ENCODE data around the gene MAP10.

MAP10 gene

DNA sequence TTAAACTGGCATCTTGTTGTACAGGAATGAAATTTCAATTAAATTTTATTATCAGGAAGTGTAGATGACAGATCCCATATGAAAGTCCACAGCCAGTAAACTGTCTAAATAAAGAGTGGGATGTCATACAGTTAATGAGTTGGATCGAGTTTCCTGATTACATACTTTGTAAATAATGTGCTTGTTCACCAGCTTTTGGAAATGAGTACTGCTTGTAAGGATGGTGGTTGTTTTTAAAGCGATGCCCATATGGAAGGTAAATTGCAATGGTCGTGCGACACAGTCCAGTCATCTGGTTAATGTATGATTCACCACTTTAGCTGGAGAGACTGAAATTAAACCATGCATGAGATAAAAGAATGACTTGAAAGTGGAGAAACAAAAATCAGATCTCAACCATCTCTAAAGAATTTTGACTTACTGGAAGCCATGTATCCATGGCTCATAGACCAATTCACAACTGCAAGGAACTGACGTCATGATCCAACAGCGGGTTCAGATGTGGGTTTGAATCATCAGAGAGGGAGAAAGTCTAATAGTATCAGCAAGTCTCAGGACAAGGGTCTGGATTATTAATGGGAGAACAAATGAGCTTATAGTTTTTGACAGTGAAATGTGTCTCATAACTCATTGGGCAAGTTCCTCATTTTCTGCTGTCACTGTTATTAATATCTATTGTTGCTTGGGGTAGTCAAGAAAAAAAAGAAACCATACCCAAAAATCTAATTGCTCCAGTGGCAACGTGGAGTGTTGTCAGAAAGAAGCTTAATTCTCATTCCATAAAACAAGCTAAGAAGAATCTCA lies 49.0 kb downstream of the MAP10 start (continued):
- TF ChIP-seq ZNF585B (tag by site-specific recombination; IDR thresholded peaks at IDR 0.05) (no peak), ZNF133 (tag by site-specific recombination; IDR thresholded peaks at IDR 0.05) (no peak), ZNF530 (tag by site-specific recombination; IDR thresholded peaks at IDR 0.05; ENCODE audit: low read depth) (no peak), SCRT1 (tag by site-specific recombination; IDR thresholded peaks at IDR 0.05; ENCODE audit: borderline replicate concordance) (0 out of 2 replicates have a peak, but pooled peaks have one; percentile 14), YY2 (tag by site-specific recombination; IDR thresholded peaks at IDR 0.05) (0 out of 2 replicates have a peak, but pooled peaks have one; percentile 20), TCF7L2 (IDR thresholded peaks at IDR 0.05; ENCODE audit: borderline replicate concordance, low read depth, low read length) (no peak), ZNF544 (tag by site-specific recombination; IDR thresholded peaks at IDR 0.05) (no peak), ZNF394 (tag by site-specific recombination; IDR thresholded peaks at IDR 0.05; ENCODE audit: borderline replicate concordance) (peak; percentile 29; the same call in 1 of the 2 replicates), ZNF292 (tag by site-specific recombination; IDR thresholded peaks at IDR 0.05; ENCODE audit: borderline replicate concordance, low read depth) (no peak), ZFP37 (tag by site-specific recombination; IDR thresholded peaks at IDR 0.05) (peak; percentile 80; the same call in 1 of the 2 replicates), SP3 (tag by site-specific recombination; IDR thresholded peaks at IDR 0.05) (peak; percentile 64; the same call in 1 of the 2 replicates), ZNF510 (tag by site-specific recombination; IDR thresholded peaks at IDR 0.05; ENCODE audit: insufficient replicate concordance) (no peak), KLF10 (tag by site-specific recombination; IDR thresholded peaks at IDR 0.05) (peak; percentile 65), MEIS1 (CRISPR knock-in tag; IDR thresholded peaks at IDR 0.05; ENCODE audit: borderline replicate concordance) (no peak), ZNF2 (tag by site-specific recombination; IDR thresholded peaks at IDR 0.05) (peak; percentile 22; the same call in 1 of the 2 replicates), ZNF24 (tag by site-specific recombination; IDR thresholded peaks at IDR 0.05) (peak; percentile 80; the same call in 1 of the 2 replicates), KLF1 (tag by site-specific recombination; IDR thresholded peaks at IDR 0.05) (no peak), ZNF10 (tag by site-specific recombination; IDR thresholded peaks at IDR 0.05) (no peak), TRIM28 (IDR thresholded peaks at IDR 0.05; ENCODE audit: borderline replicate concordance, low read length) (0 out of 2 replicates have a peak, but pooled peaks have one; percentile 18), ZNF521 (tag by site-specific recombination; IDR thresholded peaks at IDR 0.05) (no peak), ZBTB21 (tag by site-specific recombination; IDR thresholded peaks at IDR 0.05) (peak; percentile 58; the same call in 1 of the 2 replicates), MYNN (tag by site-specific recombination; IDR thresholded peaks at IDR 0.05; ENCODE audit: borderline replicate concordance) (no peak), ZNF629 (tag by site-specific recombination; IDR thresholded peaks at IDR 0.05) (peak; percentile 90), ZNF121 (tag by site-specific recombination; IDR thresholded peaks at IDR 0.05) (no peak), ZNF146 (tag by site-specific recombination; IDR thresholded peaks at IDR 0.05) (no peak), GLI4 (tag by site-specific recombination; IDR thresholded peaks at IDR 0.05) (no peak), ZBTB1 (tag by site-specific recombination; IDR thresholded peaks at IDR 0.05) (peak; percentile 78; the same call in 1 of the 2 replicates), ZNF157 (tag by site-specific recombination; IDR thresholded peaks at IDR 0.05) (no peak), ZNF514 (tag by site-specific recombination; IDR thresholded peaks at IDR 0.05) (no peak), YY1 (tag by site-specific recombination; IDR thresholded peaks at IDR 0.05) (no peak)
- TF ChIP-seq, protein P1, sequence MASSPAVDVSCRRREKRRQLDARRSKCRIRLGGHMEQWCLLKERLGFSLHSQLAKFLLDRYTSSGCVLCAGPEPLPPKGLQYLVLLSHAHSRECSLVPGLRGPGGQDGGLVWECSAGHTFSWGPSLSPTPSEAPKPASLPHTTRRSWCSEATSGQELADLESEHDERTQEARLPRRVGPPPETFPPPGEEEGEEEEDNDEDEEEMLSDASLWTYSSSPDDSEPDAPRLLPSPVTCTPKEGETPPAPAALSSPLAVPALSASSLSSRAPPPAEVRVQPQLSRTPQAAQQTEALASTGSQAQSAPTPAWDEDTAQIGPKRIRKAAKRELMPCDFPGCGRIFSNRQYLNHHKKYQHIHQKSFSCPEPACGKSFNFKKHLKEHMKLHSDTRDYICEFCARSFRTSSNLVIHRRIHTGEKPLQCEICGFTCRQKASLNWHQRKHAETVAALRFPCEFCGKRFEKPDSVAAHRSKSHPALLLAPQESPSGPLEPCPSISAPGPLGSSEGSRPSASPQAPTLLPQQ (tag by site-specific recombination; IDR thresholded peaks at IDR 0.05) = 0 out of 2 replicates have a peak, but pooled peaks have one; percentile 20
- TF ChIP-seq, protein P2, sequence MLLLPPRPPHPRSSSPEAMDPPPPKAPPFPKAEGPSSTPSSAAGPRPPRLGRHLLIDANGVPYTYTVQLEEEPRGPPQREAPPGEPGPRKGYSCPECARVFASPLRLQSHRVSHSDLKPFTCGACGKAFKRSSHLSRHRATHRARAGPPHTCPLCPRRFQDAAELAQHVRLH (tag by site-specific recombination; IDR thresholded peaks at IDR 0.05) = 0 out of 2 replicates have a peak, but pooled peaks have one; percentile 56
- TF ChIP-seq, protein P3, sequence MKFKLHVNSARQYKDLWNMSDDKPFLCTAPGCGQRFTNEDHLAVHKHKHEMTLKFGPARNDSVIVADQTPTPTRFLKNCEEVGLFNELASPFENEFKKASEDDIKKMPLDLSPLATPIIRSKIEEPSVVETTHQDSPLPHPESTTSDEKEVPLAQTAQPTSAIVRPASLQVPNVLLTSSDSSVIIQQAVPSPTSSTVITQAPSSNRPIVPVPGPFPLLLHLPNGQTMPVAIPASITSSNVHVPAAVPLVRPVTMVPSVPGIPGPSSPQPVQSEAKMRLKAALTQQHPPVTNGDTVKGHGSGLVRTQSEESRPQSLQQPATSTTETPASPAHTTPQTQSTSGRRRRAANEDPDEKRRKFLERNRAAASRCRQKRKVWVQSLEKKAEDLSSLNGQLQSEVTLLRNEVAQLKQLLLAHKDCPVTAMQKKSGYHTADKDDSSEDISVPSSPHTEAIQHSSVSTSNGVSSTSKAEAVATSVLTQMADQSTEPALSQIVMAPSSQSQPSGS (tag by site-specific recombination; IDR thresholded peaks at IDR 0.05; ENCODE audit: low read depth) = peak; percentile 73; the same call in 1 of the 2 replicates
- TF ChIP-seq, protein P4, sequence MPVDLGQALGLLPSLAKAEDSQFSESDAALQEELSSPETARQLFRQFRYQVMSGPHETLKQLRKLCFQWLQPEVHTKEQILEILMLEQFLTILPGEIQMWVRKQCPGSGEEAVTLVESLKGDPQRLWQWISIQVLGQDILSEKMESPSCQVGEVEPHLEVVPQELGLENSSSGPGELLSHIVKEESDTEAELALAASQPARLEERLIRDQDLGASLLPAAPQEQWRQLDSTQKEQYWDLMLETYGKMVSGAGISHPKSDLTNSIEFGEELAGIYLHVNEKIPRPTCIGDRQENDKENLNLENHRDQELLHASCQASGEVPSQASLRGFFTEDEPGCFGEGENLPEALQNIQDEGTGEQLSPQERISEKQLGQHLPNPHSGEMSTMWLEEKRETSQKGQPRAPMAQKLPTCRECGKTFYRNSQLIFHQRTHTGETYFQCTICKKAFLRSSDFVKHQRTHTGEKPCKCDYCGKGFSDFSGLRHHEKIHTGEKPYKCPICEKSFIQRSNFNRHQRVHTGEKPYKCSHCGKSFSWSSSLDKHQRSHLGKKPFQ (tag by site-specific recombination; IDR thresholded peaks at IDR 0.05) = no peak
- TF ChIP-seq, protein P5, sequence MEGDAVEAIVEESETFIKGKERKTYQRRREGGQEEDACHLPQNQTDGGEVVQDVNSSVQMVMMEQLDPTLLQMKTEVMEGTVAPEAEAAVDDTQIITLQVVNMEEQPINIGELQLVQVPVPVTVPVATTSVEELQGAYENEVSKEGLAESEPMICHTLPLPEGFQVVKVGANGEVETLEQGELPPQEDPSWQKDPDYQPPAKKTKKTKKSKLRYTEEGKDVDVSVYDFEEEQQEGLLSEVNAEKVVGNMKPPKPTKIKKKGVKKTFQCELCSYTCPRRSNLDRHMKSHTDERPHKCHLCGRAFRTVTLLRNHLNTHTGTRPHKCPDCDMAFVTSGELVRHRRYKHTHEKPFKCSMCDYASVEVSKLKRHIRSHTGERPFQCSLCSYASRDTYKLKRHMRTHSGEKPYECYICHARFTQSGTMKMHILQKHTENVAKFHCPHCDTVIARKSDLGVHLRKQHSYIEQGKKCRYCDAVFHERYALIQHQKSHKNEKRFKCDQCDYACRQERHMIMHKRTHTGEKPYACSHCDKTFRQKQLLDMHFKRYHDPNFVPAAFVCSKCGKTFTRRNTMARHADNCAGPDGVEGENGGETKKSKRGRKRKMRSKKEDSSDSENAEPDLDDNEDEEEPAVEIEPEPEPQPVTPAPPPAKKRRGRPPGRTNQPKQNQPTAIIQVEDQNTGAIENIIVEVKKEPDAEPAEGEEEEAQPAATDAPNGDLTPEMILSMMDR (tag by site-specific recombination; IDR thresholded peaks at IDR 0.05) = no peak
